Naive thymus-derived CD8-positive, alpha-beta T cell (primary cell): ENCODE data around the gene MAMDC2. TPM values are rescaled to one million over a fixed set of nuclear protein-coding genes. Genes with fewer than 3 reads are reported as not detected.
"Not testable (repeated sequence)": the region's sequence is repeated elsewhere in the genome, so short reads cannot be mapped to it uniquely, and the experiment has no call there.

ENCODE experiments used
- ATAC-seq, 2 donors: fragments of 150-1000 bp; cut with Tn5 transposase in 1 of 2; sonication (Bioruptor Pico), chemical (Tn5 transposase) in 1 of 2; 1 replicate in 1 of 2; 2 replicates in 1 of 2; pipeline ENCODE4 v1.10.0; 2021; ENCODE audit warnings: mild to moderate bottlenecking in 2 of 2, moderate library complexity in 2 of 2
- POLR2A ChIA-PET: fragments of 350-600 bp; sonication (Branson Sonifier 250); formaldehyde crosslinking; loops from one replicate; lab custom pipeline; 2021; ENCODE audit warnings: antibody characterized with exemption; lab: Charles Lee
- DNase-seq, 10 donors: peaks; one replicate each; pipeline versions ENCODE4 v3.0.0 to v3.0.0-alpha.2; 2020 to 2022
- H3K27ac Mint-ChIP-seq, 10 donors: one replicate each; pipeline ENCODE4 v1.8.0; 2020 to 2022; ENCODE audit warnings: mild to moderate bottlenecking in 10 of 10, mixed read lengths in 10 of 10, moderate library complexity in 4 of 10, inconsistent platforms in 1 of 10
- H3K27me3 Mint-ChIP-seq, 5 donors: one replicate each; pipeline ENCODE4 v1.8.0; 2021 to 2022; ENCODE audit warnings: mixed read lengths in 5 of 5
- H3K36me3 Mint-ChIP-seq, 3 donors: one replicate each; pipeline ENCODE4 v1.8.0; 2020 to 2022; ENCODE audit warnings: mixed read lengths in 3 of 3, mild to moderate bottlenecking in 2 of 3, inconsistent platforms in 1 of 3
- H3K4me1 Mint-ChIP-seq, 4 donors: one replicate each; pipeline ENCODE4 v1.8.0; 2021 to 2022; ENCODE audit warnings: mixed read lengths in 4 of 4
- H3K4me3 Mint-ChIP-seq, 10 donors: one replicate each; pipeline ENCODE4 v1.8.0; 2020 to 2022; ENCODE audit warnings: mild to moderate bottlenecking in 10 of 10, mixed read lengths in 10 of 10, moderate library complexity in 6 of 10, inconsistent platforms in 1 of 10
- H3K9me3 Mint-ChIP-seq, 9 donors: one replicate each; pipeline ENCODE4 v1.8.0; 2020 to 2022; ENCODE audit warnings: mixed read lengths in 9 of 9, mild to moderate bottlenecking in 3 of 9, inconsistent platforms in 1 of 9, moderate library complexity in 1 of 9
- polyA plus RNA-seq, 3 donors: library from polyadenylated mRNA; unstranded; fragments of 300-500 nt; fragmentation: Illumina TruSeq; gene quantifications; one replicate each; pipeline ENCODE4 v1.2.3, GENCODE V29; 2021
- total RNA-seq, 8 experiments: library from RNA in 2 of 8; stranded (reverse) in 2 of 8; gene quantifications; one replicate each; pipeline ENCODE4 v1.2.3 and lab custom pipeline; 2021 to 2026

The MAMDC2 gene
- total and polyA plus RNA-seq, 5 experiments from 2014 or later = 0.19 TPM; not detected in 4

DNA sequence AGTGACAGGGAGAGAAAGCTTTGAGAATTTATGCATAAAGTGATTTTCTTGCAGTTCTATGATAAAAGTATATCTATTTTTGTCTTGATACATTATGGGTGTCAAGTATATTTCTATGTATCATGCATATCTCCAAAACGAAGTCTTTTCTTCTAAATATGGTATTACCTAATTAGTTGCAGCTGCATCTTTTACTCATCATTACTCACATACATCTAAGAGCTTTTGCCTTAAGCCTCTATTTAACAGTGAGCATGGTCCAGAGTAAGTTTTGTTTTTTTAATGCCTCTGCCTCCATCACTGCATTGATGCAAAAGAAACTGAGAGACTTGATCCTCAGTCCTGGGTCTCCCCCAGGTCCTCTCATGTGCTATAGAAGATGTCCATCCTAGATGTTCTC lies 175.1 kb downstream of the MAMDC2 start:
- no peak for DNase-seq
- Mint-ChIP-seq H3K9me3 (peaks cover 2 to 15% (median 9%) of the 10 kb centered on the region in 9 donors), H3K4me3 (no peak overlapping the region), H3K4me1 (no peaks in the 10 kb centered on the region), H3K27ac (no peak overlapping the region), H3K27me3 (peaks cover 0 to 6% (median 0%) of the 10 kb centered on the region in 5 donors), H3K36me3 (peaks cover 23 to 40% (median 25%) of the 10 kb centered on the region in 3 donors)
- POLR2A ChIA-PET = no interaction called here
- ATAC-seq = no peak

DNA sequence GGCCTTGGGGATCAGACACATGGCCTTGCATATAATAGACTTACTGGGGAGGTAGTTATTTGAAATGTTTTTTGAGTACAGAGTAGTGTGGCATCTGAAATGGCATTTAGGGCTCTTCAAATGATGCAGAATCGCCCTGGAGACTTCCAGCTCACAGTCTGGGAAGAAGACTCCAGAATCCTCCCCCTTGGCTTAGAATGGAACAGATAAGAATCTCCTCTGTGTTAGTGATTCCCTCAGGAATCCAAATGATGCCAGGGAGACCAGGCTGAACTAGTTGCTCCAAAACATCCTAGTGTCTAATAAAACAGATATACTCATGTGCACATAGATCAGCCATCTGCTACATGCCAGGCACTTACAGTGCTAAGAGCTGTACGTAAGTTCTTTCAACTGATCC lies 176.6 kb downstream of the MAMDC2 start:
- Mint-ChIP-seq H3K9me3 (peaks cover 0 to 3% (median 0%) of the 10 kb centered on the region in 9 donors), H3K4me1 (no peaks in the 10 kb centered on the region), H3K4me3 (no peak overlapping the region), H3K36me3 (peaks cover 8 to 26% (median 11%) of the 10 kb centered on the region in 3 donors), H3K27me3 (no peaks in the 10 kb centered on the region), H3K27ac (no peak overlapping the region)
- ATAC-seq (no peak), DNase-seq (no peak)
- POLR2A ChIA-PET = no interaction called here

DNA sequence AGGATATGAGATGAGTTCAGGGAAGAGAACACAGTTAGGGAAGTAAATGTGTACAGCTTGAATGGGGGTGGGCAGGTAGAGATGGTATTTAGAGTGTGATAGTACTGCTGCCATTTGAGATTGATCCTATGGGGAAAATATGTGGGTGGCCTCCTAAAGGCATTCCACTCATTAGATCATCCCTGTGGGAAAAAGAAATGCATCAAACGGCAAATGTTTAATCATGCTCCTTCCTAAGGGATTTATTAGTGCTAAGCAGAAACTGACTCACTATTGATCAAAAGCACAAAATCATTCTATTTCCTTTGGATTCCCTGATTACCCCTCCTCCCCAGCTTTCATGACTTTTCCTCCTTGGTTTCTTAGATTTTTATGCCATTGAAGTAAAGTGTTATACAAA lies 178.7 kb downstream of the MAMDC2 start:
- no peak overlapping the region for H3K4me3 Mint-ChIP-seq
- ATAC-seq (no peak), DNase-seq (no peak)
- peaks cover 0 to 3% (median 0%) of the 10 kb centered on the region in 5 donors for H3K27me3 Mint-ChIP-seq
- H3K9me3 Mint-ChIP-seq = peaks cover 0 to 4% (median 0%) of the 10 kb centered on the region in 9 donors
- POLR2A ChIA-PET = no interaction called here
- peaks cover 0 to 11% (median 0%) of the 10 kb centered on the region in 3 donors for H3K36me3 Mint-ChIP-seq
- H3K27ac Mint-ChIP-seq = no peak overlapping the region
- no peaks in the 10 kb centered on the region for H3K4me1 Mint-ChIP-seq

DNA sequence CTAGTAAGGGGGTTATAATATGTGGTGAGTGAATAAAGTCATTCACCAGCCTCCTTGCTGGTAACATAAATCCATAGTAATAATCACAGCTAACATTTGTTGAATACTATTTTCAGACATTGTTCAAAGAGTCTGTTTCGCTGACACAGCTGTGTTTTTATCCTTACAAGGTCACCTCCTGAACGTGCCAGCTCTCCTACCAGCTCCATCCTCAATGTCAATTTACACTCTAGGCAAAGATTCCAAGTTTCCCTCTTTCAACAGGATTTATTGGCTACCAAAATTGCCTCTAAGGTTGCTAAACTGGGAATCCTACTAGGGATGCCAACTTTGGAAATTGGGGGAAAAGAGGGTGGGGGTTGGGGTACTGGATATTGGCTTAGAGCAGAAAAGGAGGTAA lies 184.5 kb downstream of the MAMDC2 start:
- POLR2A ChIA-PET = no interaction called here
- peaks cover 0 to 2% (median 0%) of the 10 kb centered on the region in 3 donors for H3K36me3 Mint-ChIP-seq
- peaks cover 0 to 4% (median 0%) of the 10 kb centered on the region in 9 donors for H3K9me3 Mint-ChIP-seq
- H3K4me3 Mint-ChIP-seq = no peak overlapping the region
- ATAC-seq = no peak
- H3K4me1 Mint-ChIP-seq = no peaks in the 10 kb centered on the region
- DNase-seq = no peak
- no peak overlapping the region for H3K27ac Mint-ChIP-seq
- peaks cover 0 to 3% (median 0%) of the 10 kb centered on the region in 5 donors for H3K27me3 Mint-ChIP-seq

- Mint-ChIP-seq H3K4me3 (no peak overlapping the region), H3K9me3 (peaks cover 0 to 9% (median 2%) of the 10 kb centered on the region in 9 donors), H3K27ac (no peak overlapping the region), H3K36me3 (peaks cover under 1 to 4% (median 3%) of the 10 kb centered on the region in 3 donors), H3K4me1 (peaks cover 0 to under 1% (median 0%) of the 10 kb centered on the region in 4 donors), H3K27me3 (peaks cover 0 to 3% (median under 1%) of the 10 kb centered on the region in 5 donors)
- DNase-seq (no peak), ATAC-seq (no peak)
- POLR2A ChIA-PET = no interaction called here
These were observed 185.0 kb downstream of the MAMDC2 start for GRCh38 chr9:70228611-70229010.

DNA sequence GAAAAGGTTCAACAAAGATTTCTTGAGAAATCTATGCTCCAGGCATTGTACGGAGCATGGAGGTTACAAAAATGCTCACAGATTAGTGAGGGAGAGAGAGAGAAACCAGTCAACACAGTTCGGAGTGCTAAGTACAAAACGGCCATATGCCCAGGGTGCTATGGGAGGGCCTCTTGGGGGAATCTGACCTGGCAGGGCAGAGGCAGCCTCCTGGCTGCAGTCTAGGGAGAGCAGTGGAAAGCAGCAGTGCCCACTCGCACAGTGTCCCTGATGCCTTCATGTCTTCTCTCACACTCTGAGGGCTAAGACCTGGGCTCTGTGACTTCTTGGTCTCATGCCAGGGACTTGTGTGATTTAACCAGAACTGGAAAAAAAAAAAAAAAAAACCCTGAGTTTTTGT lies 185.4 kb downstream of the MAMDC2 start:
- POLR2A ChIA-PET = no interaction called here
- peaks cover 0 to 13% (median 2%) of the 10 kb centered on the region in 9 donors for H3K9me3 Mint-ChIP-seq
- ATAC-seq = no peak
- no peak overlapping the region for H3K27ac Mint-ChIP-seq
- peaks cover 4 to 8% (median 7%) of the 10 kb centered on the region in 3 donors for H3K36me3 Mint-ChIP-seq
- peaks cover 0 to 4% (median 2%) of the 10 kb centered on the region in 5 donors for H3K27me3 Mint-ChIP-seq
- peaks cover 0 to 4% (median 1%) of the 10 kb centered on the region in 4 donors for H3K4me1 Mint-ChIP-seq
- DNase-seq = no peak
- no peak overlapping the region for H3K4me3 Mint-ChIP-seq

DNA sequence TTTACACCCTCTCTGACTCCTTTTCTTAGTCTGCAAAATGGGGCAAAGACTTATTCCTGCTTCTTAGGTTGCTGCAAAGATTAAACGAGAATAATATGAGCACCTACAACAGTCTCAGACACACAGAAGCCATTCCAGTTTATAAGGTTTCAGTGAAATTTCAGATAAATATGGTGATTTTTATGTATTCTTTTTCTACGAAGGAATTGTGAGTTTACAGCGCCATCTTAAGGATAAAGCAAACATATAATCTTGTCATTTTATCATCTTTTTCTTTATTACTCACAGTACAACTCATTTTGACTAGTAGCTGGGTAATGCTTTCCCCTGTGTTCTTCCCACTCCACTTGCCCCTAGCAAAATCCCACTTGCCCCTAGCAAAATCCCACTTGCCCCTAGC lies 185.9 kb downstream of the MAMDC2 start:
- POLR2A ChIA-PET = no interaction called here

GRCh38 chr9:70232476-70232875 lies 188.8 kb downstream of the MAMDC2 start:
- H3K27me3 Mint-ChIP-seq = peaks cover 0 to 14% (median 3%) of the 10 kb centered on the region in 5 donors
- H3K9me3 Mint-ChIP-seq = peaks cover 0 to 31% (median 13%) of the 10 kb centered on the region in 9 donors
- POLR2A ChIA-PET = no interaction called here
- no peak overlapping the region for H3K4me3 Mint-ChIP-seq
- H3K36me3 Mint-ChIP-seq = peaks cover 12 to 32% (median 19%) of the 10 kb centered on the region in 3 donors
- no peak for ATAC-seq
- H3K27ac Mint-ChIP-seq = no peak overlapping the region
- no peak for DNase-seq
- H3K4me1 Mint-ChIP-seq = peaks cover 0 to 7% (median 3%) of the 10 kb centered on the region in 4 donors

More for the DNA sequence above, 185.9 kb downstream of the MAMDC2 start:
- peaks cover 4 to 11% (median 8%) of the 10 kb centered on the region in 3 donors for H3K36me3 Mint-ChIP-seq
- no peak overlapping the region for H3K27ac Mint-ChIP-seq
- H3K27me3 Mint-ChIP-seq = peaks cover 0 to 4% (median 2%) of the 10 kb centered on the region in 5 donors
- ATAC-seq (no peak), DNase-seq (no peak)
- H3K4me1 Mint-ChIP-seq = peaks cover 0 to 4% (median 2%) of the 10 kb centered on the region in 4 donors
- H3K4me3 Mint-ChIP-seq = no peak overlapping the region
- peaks cover 0 to 13% (median 2%) of the 10 kb centered on the region in 9 donors for H3K9me3 Mint-ChIP-seq

DNA sequence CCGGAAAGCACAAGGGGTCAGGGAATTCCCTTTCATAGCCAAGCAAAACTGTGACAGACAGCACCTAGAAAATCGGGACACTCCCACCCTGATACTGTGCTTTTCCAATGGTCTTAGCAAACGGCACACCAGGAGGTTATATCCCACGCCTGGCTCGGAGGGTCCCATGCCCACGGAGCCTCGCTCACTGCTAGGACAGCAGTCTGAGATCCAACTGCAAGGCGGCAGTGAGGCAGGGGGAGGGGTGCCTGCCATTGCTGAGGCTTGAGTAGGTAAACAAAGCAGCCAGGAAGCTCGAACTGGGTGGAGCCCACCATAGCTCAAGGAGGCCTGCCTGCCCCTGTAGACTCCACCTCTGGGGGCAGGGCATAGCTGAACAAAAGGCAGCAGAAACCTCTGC lies 190.6 kb downstream of the MAMDC2 start:
- H3K36me3 Mint-ChIP-seq = peaks cover 13 to 38% (median 19%) of the 10 kb centered on the region in 3 donors
- DNase-seq, ATAC-seq, H3K4me1 Mint-ChIP-seq, H3K27ac Mint-ChIP-seq, H3K4me3 Mint-ChIP-seq, POLR2A ChIA-PET: not testable (repeated sequence)
- peaks cover 0 to 14% (median 3%) of the 10 kb centered on the region in 5 donors for H3K27me3 Mint-ChIP-seq
- peaks cover 0 to 31% (median 18%) of the 10 kb centered on the region in 9 donors for H3K9me3 Mint-ChIP-seq

DNA sequence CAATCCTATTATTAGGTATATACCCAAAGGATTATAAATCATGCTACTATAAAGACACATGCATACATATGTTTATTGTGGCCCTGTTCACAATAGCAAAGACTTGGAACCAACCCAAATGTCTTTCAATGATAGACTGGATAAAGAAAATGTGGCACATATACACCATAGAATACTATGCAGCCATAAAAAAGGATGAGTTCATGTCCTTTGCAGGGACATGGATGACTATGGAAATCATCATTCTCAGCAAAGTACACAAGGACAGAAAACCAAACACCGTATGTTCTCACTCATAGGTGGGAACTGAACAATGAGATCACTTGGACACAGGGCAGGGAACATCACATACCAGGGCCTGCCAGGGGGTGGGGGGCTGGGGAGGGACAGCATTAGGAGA lies 202.3 kb downstream of the MAMDC2 start:
- not testable (repeated sequence) for H3K4me1 Mint-ChIP-seq, ATAC-seq
- H3K27me3 Mint-ChIP-seq = peaks cover 0 to 17% (median 5%) of the 10 kb centered on the region in 5 donors

GRCh38 chr9:70250221-70250620 lies 206.6 kb downstream of the MAMDC2 start:
- H3K4me1 Mint-ChIP-seq = peaks cover 0 to 2% (median under 1%) of the 10 kb centered on the region in 4 donors
- H3K4me3 Mint-ChIP-seq = no peak overlapping the region
- no peak overlapping the region for H3K27ac Mint-ChIP-seq
- POLR2A ChIA-PET = no interaction called here
- no peaks in the 10 kb centered on the region for H3K36me3 Mint-ChIP-seq
- DNase-seq (no peak), ATAC-seq (no peak)
- H3K9me3 Mint-ChIP-seq = peaks cover 0 to 4% (median 0%) of the 10 kb centered on the region in 9 donors
- peaks cover 0 to 5% (median 4%) of the 10 kb centered on the region in 5 donors for H3K27me3 Mint-ChIP-seq

More for the DNA sequence above, 202.3 kb downstream of the MAMDC2 start:
- H3K9me3 Mint-ChIP-seq, H3K27ac Mint-ChIP-seq, H3K4me3 Mint-ChIP-seq, POLR2A ChIA-PET, H3K36me3 Mint-ChIP-seq, DNase-seq: not testable (repeated sequence)

DNA sequence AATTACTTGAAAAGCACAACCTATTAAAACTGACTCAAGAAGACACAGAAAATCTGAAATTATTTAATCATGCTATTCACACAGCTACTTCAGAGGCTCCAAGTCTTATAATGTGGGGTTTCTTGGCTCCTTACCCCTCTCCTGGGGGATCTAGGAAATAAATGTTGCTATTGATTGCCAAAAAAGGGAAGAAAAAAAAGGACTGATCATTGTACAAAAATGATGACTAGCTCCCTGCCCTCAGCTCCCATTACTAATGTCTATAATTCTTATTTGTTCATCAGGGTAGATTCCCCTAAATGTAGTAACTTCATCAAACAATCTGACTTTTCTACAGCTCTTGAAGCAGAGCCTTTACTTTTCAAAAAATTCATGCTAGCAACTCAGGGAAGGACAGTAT lies 211.8 kb downstream of the MAMDC2 start:
- ATAC-seq = no peak
- no peak overlapping the region for H3K4me3 Mint-ChIP-seq
- no peaks in the 10 kb centered on the region for H3K36me3 Mint-ChIP-seq
- peaks cover 14 to 42% (median 39%) of the 10 kb centered on the region in 4 donors for H3K4me1 Mint-ChIP-seq
- peaks cover 0 to 2% (median 2%) of the 10 kb centered on the region in 5 donors for H3K27me3 Mint-ChIP-seq
- no peak for DNase-seq
- H3K27ac Mint-ChIP-seq = peak overlapping the region in 1 of 10 donors; percentile 71
- no peaks in the 10 kb centered on the region for H3K9me3 Mint-ChIP-seq
- POLR2A ChIA-PET = no interaction called here

DNA sequence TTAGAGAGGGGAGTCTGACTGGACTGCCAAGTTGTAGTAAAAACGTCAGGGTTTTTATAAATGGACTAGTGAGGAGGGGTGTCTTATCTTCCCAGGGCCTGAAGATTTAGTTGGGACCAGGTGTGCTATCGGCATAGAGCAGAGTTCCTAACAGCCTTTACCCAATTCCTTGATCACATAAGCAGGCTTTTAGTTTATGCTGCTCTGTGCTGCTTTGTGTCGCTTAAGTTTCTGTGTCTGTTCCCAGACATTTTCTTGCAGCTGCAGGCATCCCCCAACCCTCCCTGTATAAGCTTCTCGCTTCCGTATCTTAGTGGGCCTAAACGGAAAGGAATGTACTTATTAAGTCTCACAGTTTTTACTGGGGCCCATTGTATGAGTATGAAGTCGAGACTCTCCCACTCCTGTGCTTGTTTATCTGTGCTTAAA lies 212.5 kb downstream of the MAMDC2 start:
- H3K36me3 Mint-ChIP-seq = peaks cover 0 to 6% (median 0%) of the 10 kb centered on the region in 3 donors
- ATAC-seq (no peak), DNase-seq (no peak)
- peak overlapping the region in 5 of 10 donors; percentile 11 to 87 (median 40) for H3K27ac Mint-ChIP-seq
- H3K9me3 Mint-ChIP-seq = no peaks in the 10 kb centered on the region
- POLR2A ChIA-PET = no interaction called here
- peaks cover 18 to 48% (median 46%) of the 10 kb centered on the region in 4 donors for H3K4me1 Mint-ChIP-seq
- peak overlapping the region in 1 of 10 donors; percentile 2 for H3K4me3 Mint-ChIP-seq
- H3K27me3 Mint-ChIP-seq = peaks cover 0 to 1% (median 0%) of the 10 kb centered on the region in 5 donors
